Neural cell (in vitro differentiated cells): Measurements from ENCODE around the gene ADRA2A.

Experiments
- CTCF ChIP-seq: fragments of 450-650 bp; IDR thresholded peaks from 2 replicates; pipeline ENCODE4 v1.5.1; 2014; ENCODE audit warnings: antibody characterized with exemption, mild to moderate bottlenecking, moderate library complexity; ENCODE audit not compliant: poor library complexity, severe bottlenecking
- TF ChIP-seq, protein P1 (sequence below): IDR thresholded peaks from 2 replicates; pipeline ENCODE4 v1.6.1; 2012; ENCODE audit warnings: borderline replicate concordance

DNA sequence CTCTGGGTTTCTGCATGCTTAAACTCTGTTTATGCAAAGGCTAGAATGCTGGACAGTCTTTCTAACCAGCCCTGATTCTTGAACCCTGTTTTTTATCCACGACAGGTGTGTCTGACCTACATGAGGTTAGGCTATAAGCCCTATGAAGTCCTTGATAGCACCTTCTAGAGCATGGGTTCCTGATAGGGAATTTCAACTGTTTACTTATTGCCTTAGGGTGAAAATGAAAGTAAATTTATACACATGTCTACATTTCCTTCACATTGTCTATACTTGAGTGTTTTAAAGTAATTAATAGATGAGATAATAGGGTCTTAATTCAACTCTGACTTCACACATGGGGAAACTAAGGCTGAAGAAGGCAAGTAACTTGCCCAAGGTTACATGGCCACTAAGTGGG is 35.5 kb downstream of the ADRA2A start:
- no peak for TF ChIP-seq CTCF
- TF ChIP-seq, protein P1, sequence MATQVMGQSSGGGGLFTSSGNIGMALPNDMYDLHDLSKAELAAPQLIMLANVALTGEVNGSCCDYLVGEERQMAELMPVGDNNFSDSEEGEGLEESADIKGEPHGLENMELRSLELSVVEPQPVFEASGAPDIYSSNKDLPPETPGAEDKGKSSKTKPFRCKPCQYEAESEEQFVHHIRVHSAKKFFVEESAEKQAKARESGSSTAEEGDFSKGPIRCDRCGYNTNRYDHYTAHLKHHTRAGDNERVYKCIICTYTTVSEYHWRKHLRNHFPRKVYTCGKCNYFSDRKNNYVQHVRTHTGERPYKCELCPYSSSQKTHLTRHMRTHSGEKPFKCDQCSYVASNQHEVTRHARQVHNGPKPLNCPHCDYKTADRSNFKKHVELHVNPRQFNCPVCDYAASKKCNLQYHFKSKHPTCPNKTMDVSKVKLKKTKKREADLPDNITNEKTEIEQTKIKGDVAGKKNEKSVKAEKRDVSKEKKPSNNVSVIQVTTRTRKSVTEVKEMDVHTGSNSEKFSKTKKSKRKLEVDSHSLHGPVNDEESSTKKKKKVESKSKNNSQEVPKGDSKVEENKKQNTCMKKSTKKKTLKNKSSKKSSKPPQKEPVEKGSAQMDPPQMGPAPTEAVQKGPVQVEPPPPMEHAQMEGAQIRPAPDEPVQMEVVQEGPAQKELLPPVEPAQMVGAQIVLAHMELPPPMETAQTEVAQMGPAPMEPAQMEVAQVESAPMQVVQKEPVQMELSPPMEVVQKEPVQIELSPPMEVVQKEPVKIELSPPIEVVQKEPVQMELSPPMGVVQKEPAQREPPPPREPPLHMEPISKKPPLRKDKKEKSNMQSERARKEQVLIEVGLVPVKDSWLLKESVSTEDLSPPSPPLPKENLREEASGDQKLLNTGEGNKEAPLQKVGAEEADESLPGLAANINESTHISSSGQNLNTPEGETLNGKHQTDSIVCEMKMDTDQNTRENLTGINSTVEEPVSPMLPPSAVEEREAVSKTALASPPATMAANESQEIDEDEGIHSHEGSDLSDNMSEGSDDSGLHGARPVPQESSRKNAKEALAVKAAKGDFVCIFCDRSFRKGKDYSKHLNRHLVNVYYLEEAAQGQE, result no peak
